Nephron (organoid): ENCODE measurements around the gene TCEA3.

Experiments
- H3K27ac Mint-ChIP-seq, 3 experiments: 2 replicates each; pipeline ENCODE4 v1.8.0; 2020; ENCODE audit warnings: mixed read lengths in 3 of 3, mild to moderate bottlenecking in 2 of 3, moderate library complexity in 1 of 3
- H3K27me3 Mint-ChIP-seq: 2 replicates; pipeline ENCODE4 v1.8.0; 2021; ENCODE audit warnings: low read depth, mild to moderate bottlenecking, moderate library complexity, mixed read lengths
- H3K36me3 Mint-ChIP-seq: 2 replicates; pipeline ENCODE4 v1.8.0; 2020; ENCODE audit warnings: low read depth, mixed read lengths
- H3K4me1 Mint-ChIP-seq: 2 replicates; pipeline ENCODE4 v1.8.0; 2020; ENCODE audit warnings: mixed read lengths
- H3K4me3 Mint-ChIP-seq, 3 experiments: 2 replicates each; pipeline ENCODE4 v1.8.0; 2020; ENCODE audit warnings: mild to moderate bottlenecking in 3 of 3, mixed read lengths in 3 of 3, moderate library complexity in 2 of 3
- H3K9me3 Mint-ChIP-seq: 2 replicates; pipeline ENCODE4 v1.8.0; 2020; ENCODE audit warnings: mixed read lengths
- TF ChIP-seq, protein P1 (sequence below), 3 experiments: fragments of 200-600 bp; sonication (generic); IDR thresholded peaks; one replicate each; pipeline ENCODE4 v1.5.0; 2021; ENCODE audit warnings: antibody characterized with exemption in 3 of 3; ENCODE audit not compliant: unreplicated experiment in 3 of 3

TCEA3 gene

DNA sequence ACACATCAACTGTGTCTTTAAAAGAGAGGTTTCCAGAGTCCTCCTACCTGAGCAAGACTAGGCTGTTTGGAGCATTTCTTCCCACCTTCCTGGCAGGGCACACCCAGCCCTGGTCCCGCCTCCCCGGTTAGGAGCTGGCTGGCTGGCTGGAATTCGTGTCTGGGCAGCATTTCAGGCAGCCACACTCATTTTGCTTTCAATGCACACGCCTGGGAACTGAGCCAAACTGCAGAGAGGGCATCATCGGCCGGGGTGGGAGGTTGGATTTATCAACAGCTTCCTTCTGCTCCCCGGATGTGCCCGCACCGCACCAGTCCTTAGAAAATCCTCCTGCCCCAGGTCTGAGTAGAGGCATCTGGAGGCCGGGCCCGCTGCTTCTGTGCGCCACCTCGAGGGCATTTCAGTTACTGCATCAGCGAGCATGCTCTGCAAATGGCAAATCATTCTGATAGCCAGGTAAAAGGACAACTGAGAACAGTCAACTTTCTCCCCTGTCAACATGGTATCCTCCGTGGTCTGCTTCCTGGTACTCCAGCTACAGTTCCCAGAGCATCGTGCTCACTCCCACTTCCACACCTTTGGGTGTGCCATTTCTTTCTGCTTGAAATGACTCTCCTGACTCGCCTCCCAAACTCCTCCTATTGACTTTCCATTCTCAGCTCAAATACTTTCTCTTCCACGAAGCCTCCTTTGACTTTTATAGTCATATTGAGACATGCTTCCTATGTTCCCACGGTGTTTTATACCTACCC, 20.6 kb downstream of the TCEA3 start:
- Mint-ChIP-seq H3K4me1 (peaks cover 34% of the 10 kb centered on the region), H3K36me3 (peaks cover 8% of the 10 kb centered on the region), H3K4me3 (peak overlapping the region in 1 of 3 experiments; percentile 14), H3K27me3 (no peaks in the 10 kb centered on the region), H3K9me3 (no peaks in the 10 kb centered on the region), H3K27ac (peak overlapping the region; percentile 9 to 80 (median 66))
- TF ChIP-seq, protein P1, sequence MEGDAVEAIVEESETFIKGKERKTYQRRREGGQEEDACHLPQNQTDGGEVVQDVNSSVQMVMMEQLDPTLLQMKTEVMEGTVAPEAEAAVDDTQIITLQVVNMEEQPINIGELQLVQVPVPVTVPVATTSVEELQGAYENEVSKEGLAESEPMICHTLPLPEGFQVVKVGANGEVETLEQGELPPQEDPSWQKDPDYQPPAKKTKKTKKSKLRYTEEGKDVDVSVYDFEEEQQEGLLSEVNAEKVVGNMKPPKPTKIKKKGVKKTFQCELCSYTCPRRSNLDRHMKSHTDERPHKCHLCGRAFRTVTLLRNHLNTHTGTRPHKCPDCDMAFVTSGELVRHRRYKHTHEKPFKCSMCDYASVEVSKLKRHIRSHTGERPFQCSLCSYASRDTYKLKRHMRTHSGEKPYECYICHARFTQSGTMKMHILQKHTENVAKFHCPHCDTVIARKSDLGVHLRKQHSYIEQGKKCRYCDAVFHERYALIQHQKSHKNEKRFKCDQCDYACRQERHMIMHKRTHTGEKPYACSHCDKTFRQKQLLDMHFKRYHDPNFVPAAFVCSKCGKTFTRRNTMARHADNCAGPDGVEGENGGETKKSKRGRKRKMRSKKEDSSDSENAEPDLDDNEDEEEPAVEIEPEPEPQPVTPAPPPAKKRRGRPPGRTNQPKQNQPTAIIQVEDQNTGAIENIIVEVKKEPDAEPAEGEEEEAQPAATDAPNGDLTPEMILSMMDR (IDR thresholded peaks at IDR 0.05; ENCODE audit: unreplicated experiment in 3 of 3): peak; percentile 93 to 96 (median 96)

DNA sequence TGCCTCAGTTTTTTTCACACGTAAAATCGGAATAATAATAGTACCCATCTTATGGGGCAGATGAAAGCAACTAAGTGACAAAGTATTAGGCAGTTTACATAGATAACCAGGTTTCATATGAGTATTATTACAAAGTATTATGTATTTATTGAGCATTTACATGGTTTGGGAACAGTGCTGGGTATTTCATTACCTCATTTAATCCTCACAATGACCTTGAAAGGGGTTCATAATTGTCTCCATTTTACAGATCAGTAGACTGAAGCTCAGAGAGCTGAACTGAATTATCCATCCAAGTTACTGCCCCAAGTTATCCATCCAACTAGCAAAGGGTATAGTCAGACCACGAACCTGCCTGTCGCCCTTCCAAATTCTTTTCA, 21.2 kb downstream of the TCEA3 start:
- TF ChIP-seq, protein P1 (IDR thresholded peaks at IDR 0.05; ENCODE audit: unreplicated experiment in 3 of 3): no peak
- no peak overlapping the region for H3K4me3 Mint-ChIP-seq
- no peaks in the 10 kb centered on the region for H3K27me3 Mint-ChIP-seq
- no peaks in the 10 kb centered on the region for H3K9me3 Mint-ChIP-seq
- H3K36me3 Mint-ChIP-seq: peaks cover 8% of the 10 kb centered on the region
- peak overlapping the region; percentile 9 to 80 (median 66) for H3K27ac Mint-ChIP-seq
- H3K4me1 Mint-ChIP-seq: peaks cover 35% of the 10 kb centered on the region

DNA sequence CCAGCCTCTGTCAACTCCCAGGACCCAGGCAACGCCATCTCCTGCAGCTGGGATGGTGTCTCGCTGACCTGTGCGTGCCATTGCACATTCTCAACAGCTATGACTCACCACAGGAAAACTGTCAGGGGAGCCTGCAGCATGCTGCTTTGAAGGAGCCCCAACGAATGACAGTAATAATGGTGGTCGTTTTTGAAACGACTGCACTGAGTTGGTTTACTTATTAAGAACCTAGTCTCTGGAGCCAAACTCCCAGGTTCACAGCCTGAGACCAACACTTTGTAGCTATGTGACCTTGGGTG, 21.6 kb downstream of the TCEA3 start:
- peaks cover 38% of the 10 kb centered on the region for H3K4me1 Mint-ChIP-seq
- no peak overlapping the region for H3K4me3 Mint-ChIP-seq
- peak overlapping the region; percentile 9 to 80 (median 66) for H3K27ac Mint-ChIP-seq
- no peaks in the 10 kb centered on the region for H3K27me3 Mint-ChIP-seq
- no peaks in the 10 kb centered on the region for H3K9me3 Mint-ChIP-seq
- H3K36me3 Mint-ChIP-seq: peaks cover 9% of the 10 kb centered on the region
- TF ChIP-seq, protein P1 (IDR thresholded peaks at IDR 0.05; ENCODE audit: unreplicated experiment in 3 of 3): no peak

DNA sequence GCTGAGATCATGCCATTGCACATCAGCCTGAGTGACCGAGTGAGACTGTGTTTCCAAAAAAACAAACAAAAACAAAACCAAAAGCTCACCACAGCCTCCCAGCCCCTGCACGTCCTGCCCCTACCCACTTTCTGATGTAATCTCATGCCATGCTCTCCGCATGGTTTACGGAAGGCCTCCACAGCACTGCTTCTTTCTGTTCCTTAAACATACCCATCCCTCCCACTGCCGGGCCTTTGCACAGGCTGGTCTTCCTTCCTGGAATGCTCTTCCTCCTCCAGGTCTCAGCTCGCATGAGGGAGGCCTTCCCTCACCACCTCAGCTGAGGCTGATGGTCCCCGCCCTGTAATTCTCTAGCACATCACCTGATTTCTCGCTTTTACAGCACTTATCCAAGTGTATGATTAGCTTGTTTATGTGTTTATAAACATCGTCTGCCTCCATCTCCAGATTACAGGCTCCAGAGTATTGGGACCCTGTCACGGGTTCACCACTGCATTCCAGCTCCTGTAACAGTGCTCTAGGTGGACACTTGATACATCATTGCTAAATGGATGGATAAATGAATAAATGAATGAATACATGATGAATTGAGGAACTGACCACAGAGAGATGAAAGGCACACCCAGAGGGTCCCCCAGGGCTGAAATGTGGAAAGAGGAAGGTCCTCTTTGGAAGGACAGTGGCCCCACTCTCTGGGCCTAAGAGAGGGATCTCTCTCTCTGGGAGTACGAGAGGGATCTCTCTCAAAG, 22.1 kb downstream of the TCEA3 start:
- Mint-ChIP-seq H3K36me3 (peaks cover 14% of the 10 kb centered on the region), H3K27me3 (no peaks in the 10 kb centered on the region), H3K4me3 (no peak overlapping the region), H3K9me3 (no peaks in the 10 kb centered on the region), H3K27ac (peak overlapping the region in 2 of 3 experiments; percentile 17 to 66), H3K4me1 (peaks cover 43% of the 10 kb centered on the region)
- TF ChIP-seq, protein P1 (IDR thresholded peaks at IDR 0.05; ENCODE audit: unreplicated experiment in 3 of 3): no peak

DNA sequence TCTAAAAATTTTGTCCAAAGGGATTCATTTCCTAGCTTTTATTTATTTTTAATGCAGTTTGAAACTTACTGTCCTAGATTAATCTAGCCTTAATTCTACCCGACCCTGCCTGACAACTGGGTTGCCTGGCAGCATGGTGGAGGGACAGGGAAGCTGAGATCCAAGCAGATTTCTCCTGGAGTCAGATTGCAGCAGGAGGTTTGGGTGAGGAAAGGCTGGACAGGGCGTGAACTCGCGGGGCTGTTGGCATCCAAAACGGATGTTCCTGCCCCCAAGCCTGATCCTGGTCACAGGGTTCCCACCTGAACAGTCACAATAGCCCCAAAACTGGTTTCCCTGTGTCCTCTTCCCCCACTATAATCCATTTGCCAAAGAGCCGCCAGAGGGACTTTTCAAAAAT, 23.2 kb downstream of the TCEA3 start:
- TF ChIP-seq, protein P1 (IDR thresholded peaks at IDR 0.05; ENCODE audit: unreplicated experiment in 3 of 3): no peak
- Mint-ChIP-seq H3K27me3 (no peaks in the 10 kb centered on the region), H3K36me3 (peaks cover 19% of the 10 kb centered on the region)

More for the DNA sequence above, 23.2 kb downstream of the TCEA3 start:
- Mint-ChIP-seq H3K4me1 (peaks cover 47% of the 10 kb centered on the region), H3K27ac (peak overlapping the region in 1 of 3 experiments; percentile 33), H3K9me3 (no peaks in the 10 kb centered on the region), H3K4me3 (no peak overlapping the region)
